Neural cell (in vitro differentiated cells): ENCODE measurements around the gene APPBP2.

Experiments used
- CTCF ChIP-seq: fragments of 450-650 bp; IDR thresholded peaks from 2 replicates; pipeline ENCODE4 v1.5.1; 2014; ENCODE audit warnings: antibody characterized with exemption, mild to moderate bottlenecking, moderate library complexity; ENCODE audit not compliant: poor library complexity, severe bottlenecking
- EZH2 ChIP-seq: fragments of 200-600, 300-800 bp; shearing (Covaris generic), sonication (generic); IDR thresholded peaks from 2 replicates; pipeline ENCODE4 v1.6.1; 2014; ENCODE audit warnings: antibody characterized with exemption, low read length, borderline replicate concordance, mild to moderate bottlenecking; ENCODE audit not compliant: insufficient read depth, poor library complexity, severe bottlenecking
- MXI1 ChIP-seq: fragments of 450-650 bp; conservative IDR thresholded peaks from 2 replicates; pipeline ENCODE4 v1.6.1; 2014; ENCODE audit warnings: antibody characterized with exemption, mild to moderate bottlenecking; ENCODE audit not compliant: poor library complexity, severe bottlenecking
- POLR2AphosphoS5 ChIP-seq: IDR thresholded peaks from 2 replicates; pipeline ENCODE4 v1.6.1; 2012
- TAF1 ChIP-seq: IDR thresholded peaks from 2 replicates; pipeline ENCODE4 v1.6.1; 2012; ENCODE audit warnings: low read depth

GRCh38 chr17:60559659-60559994 is 33.6 kb upstream of the APPBP2 start:
- TF ChIP-seq CTCF (no peak), EZH2 (no peak), TAF1 (no peak), POLR2AphosphoS5 (no peak), MXI1 (no peak)
